GM18520 (cell line): ENCODE data around the gene UTP3.
"Not testable (repeated sequence)": the region's sequence is repeated elsewhere in the genome, so short reads cannot be mapped to it uniquely, and the experiment has no call there.

Experiments
- ATAC-seq: cut with Tn5 transposase; IDR thresholded peaks from one replicate; pipeline ENCODE4 v1.9.1; 2021; ENCODE audit not compliant: unreplicated experiment

The UTP3 gene

GRCh38 chr4:70682142-70682541 lies 6.2 kb upstream of the UTP3 start:
- not testable (repeated sequence) for ATAC-seq

DNA sequence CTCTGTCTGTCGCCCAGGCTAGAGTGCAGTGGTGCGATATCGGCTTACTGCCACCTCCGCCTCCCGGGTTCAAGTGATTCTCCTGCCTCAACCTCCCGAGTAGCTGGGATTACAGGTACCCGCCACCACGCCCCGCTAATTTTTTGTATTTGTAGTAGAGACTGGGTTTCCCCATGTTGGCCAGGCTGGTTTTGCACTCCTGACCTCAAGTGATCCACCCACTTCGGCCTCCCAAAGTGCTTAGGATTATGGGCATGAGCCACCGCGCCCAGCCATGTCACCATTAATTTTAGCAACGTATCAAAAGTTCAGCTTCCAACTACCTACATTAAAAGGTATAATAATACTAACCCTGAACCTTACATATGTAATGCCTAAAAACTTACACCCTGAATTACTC lies 940 bp upstream of the UTP3 start:
- ATAC-seq = no peak

- ATAC-seq = no peak
Measured at GRCh38 chr4:70688795-70689231, 481 bp downstream of the UTP3 start.

DNA sequence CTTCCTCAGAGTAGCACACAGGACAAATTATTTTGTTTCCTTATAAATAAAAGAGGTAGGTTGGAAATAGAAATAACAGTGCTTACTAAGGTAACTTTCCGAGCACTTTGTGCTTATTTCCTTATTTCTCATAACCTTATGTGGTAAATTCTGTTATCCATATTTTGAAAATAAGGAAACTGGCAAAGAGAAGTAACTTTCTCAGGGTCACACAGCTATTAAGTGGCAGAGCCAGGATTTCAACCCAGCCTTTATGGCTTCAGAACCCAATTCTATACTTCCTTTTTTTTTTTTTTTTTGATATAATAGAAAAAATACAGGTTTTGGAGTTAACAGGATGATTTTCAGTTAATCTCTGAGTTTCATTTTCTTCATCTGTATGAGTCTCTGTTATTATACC lies 3.3 kb downstream of the UTP3 start:
- no peak for ATAC-seq

DNA sequence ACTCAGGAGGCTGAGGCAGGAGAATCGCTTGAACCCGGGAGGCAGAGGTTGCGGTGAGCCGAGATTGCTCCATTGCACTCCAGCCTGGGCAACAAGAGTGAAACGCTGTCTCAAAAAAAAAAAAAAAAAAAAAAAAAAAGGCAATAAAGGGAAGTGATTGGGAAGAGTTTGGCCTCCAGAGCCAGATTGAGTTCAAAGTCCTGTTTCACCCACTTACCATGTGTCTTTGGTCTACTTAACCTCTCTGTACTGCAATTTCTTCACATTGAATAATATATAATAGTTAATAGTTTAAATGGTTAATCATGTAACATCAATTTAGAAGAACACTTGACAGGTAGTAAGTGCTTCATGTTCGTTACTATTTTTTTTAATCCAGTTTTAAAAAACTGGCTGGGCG lies 6.3 kb downstream of the UTP3 start:
- ATAC-seq = not testable (repeated sequence)

- not testable (repeated sequence) for ATAC-seq
Measured at GRCh38 chr4:70698435-70698834, 10.1 kb downstream of the UTP3 start.

DNA sequence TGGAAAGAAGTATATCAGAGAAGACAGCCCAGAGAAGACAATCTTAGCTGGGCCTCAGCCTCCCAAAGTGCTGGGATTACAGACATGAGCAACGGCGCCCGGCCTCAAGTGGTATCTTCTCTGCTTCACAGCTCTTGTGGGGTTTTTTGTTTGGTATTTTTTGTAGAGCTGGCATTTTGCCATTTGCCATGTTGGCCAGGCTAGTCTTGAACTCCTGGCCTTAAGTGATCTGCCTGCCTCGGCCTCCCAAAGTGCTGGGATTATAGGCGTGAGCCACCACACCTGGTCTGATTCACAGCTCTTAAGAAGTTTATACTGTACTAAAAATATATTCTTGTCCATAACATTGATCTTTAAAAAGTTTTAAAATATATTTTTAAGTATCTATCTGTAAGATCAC lies 12.4 kb downstream of the UTP3 start:
- no peak for ATAC-seq

DNA sequence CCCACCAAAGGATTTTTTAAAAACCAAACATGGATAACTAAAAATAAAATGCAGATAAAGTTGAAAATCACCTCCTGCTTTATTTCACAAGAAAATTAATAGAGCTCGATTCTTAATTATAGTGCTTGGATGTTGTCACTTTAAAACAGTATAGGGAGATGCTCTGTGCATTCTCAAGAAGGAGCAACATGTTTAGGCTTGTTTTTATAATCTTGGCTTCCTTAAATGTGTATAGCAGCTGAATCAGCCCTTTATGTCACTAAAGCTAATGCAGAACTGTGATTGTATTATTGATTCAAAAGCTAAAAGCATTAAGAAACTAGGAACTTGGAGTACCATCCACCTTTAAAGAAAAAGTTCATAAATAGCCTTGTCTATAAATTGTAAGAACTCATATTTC lies 12.9 kb downstream of the UTP3 start:
- ATAC-seq = no peak

- not testable (repeated sequence) for ATAC-seq
Measured at GRCh38 chr4:70702592-70702991, 14.3 kb downstream of the UTP3 start.

- no peak for ATAC-seq
Measured at GRCh38 chr4:70703619-70704214, 15.4 kb downstream of the UTP3 start.

- ATAC-seq = peak; percentile 37
Measured at GRCh38 chr4:70704215-70704930, 16.0 kb downstream of the UTP3 start.

DNA sequence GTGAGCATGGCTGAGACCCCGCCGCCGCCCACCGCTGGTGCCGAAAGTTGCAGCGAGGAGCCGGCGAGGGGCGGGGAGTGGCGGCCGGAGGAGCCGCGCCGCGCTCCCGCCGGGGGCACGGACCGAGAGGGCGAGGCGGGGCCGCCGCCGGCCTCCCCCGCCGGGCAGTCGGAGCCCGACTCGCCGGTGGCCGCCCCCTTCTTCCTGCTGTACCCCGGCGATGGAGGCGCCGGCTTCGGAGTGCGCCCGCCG lies 16.5 kb downstream of the UTP3 start:
- ATAC-seq = peak; percentile 27

DNA sequence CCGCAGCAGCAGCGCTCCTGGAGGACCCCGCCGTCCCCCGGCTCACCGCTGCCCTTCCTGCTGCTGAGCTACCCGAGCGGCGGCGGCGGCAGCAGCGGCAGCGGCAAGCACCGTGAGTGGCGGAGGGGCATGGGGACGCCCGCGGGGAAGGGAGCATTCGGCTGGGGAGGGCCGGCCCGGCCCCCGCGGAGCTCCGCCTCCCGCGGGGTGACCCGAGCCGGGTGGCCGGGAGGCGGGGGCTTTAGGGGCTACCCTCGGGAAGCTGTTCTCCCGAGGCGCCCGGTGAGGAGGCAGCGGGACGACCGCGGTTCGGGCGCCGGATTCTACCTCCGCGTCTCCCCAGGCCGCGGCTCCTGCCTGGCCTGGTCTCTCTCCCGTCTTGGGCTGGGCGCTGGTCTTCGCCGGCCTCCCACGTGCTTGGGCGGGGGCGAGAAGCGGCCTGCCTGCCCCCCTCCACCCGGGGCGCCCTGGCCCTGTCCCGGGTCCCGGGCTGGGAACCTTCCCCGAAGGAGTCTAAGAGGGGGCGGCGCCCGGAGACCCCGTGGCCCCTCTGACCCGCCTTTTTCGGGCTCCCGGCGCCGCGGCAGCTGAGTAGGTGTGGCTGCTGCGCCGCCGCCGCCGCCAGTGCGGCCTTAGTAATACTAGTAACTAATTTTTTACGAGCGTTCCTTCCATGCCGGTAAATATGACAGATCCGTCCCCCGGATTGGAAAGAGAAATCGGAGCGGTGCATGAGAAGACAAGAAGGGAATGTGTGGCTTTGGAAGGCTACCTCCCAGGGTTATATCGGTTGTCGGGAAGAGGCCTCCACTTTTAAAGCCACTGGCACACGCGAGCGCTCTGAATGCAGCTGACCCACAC lies 17.1 kb downstream of the UTP3 start:
- peak; percentile 58 for ATAC-seq

DNA sequence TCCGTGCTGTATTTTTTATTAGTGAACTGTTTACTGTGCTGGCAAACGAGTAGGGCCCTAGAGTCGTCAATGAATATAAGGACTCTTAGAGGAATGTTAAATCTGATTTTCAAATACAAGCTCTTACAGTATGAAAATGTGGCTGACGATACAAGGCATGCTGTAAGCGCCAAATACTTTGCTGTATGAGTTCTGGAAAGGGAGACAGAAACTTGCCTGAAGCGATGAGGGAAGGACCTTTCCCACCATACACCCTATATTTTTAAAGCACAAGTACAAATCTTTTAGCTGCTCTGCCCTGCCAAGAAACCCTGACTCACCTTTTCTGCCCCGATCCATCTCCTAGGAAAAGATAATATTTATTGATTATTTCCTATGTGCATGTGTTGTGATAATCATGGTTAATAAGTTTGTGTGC lies 17.7 kb downstream of the UTP3 start:
- no peak for ATAC-seq

DNA sequence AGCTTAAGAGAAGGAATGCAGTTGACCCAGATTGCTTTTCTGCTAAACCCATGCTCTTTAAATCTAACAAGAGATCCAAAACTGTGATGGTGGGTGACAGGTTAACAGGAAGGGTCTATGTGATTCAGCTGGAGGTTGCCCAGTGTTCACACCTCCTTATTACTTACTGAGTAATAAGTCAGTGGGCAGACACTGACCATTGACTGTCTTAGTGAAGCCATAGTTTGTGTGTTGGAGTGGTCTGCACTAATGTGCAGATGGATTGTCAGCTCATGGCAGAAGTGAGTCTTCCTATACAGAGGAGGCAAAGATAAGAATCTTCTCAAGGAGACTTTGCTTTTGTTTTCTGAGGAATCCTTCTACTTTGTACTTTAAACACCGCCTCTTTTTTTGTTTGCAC lies 18.2 kb downstream of the UTP3 start:
- ATAC-seq = no peak

DNA sequence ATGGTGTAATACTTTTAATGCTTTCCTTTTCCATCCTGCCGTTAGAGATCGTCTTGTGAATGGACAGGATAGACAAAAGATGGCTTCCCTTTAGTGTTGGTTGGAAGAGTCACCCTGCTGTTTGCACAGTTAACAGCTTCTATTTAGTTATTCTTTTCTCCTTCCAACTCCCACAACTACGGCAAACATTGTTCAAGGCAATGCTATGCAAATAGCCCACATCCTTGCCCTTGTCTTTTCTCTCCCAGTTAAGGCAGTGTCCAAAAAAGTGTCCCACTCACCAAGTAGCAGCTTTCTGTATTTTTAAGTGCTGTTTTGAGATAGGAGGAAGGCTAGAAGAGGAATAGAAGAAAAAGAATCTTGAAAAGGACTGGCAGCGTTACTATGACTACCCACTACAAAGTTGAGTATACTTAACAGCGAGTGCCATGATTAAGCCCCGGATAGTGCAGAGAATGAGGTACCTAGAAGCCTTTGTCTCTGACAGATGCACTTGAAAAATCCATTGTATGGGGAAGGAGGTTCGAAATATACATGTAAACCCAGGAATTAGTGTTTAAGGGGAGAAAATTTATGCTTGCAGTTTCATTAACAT lies 21.4 kb downstream of the UTP3 start:
- ATAC-seq = no peak

- no peak for ATAC-seq
Measured at GRCh38 chr4:70711599-70711998, 23.3 kb downstream of the UTP3 start.

DNA sequence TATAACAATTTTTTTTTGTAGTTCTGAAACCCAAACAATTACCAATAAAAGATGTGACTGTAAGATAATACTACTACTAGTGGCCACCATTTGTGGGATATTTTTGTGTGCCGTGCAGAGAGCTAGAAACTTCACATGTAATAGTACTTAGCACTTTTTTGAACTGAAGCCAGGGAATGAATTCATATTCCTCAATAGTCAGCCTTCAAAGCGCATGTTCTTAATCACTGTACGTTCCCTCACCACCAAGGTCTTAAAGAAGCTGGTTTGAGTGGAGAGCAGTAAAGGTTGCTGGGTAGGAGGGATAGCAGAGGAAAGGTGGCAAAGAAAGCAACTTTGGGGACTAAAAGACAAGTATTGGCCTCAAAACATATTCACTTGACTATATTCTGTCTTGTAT lies 23.8 kb downstream of the UTP3 start:
- ATAC-seq = no peak

DNA sequence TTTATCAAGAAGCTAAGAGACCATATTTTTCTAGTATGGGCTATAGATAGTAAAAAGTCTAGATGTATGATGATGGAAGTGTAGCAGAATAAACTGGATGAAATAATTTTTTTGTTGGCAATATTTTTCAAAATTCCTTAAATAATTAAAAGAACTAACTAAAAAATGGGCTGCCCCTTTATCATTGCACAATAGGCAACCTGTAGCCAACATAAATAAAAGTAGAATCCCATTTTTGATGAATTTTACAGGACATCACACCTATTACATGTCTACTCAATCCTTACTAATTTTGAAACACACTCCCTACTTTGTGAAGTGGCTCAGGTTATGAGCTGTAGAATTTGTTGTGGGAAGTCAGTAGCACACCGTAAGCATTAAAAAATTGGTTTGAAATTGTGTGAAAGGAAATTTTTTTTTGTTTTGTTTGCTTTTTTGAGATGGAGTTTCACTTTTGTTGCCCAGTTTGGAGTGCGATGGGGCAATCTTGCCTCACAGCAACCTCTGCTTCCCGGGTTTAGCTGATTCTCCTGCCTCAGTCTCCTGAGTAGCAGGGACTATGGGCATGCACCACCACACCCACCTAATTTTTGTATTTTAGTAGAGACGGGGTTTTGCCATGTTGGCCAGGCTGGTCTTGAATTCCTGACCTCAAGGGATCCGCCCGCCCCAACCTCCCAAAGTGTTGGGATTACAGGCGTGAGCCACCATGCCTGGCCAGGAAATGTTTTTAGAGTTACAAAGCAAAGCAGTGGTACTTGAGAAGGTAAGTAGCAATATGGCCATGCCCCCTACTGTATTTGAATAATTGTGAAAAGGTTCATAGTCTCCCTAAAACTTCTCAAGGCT lies 24.5 kb downstream of the UTP3 start:
- no peak for ATAC-seq

- ATAC-seq = no peak
Measured at GRCh38 chr4:70713453-70714078, 25.2 kb downstream of the UTP3 start.
